KMS-11 (cell line): Measurements from ENCODE around the gene SLC6A18.
"Not testable (repeated sequence)": the region's sequence is repeated elsewhere in the genome, so short reads cannot be mapped to it uniquely, and the experiment has no call there.

ENCODE experiments used
- H2AFZ ChIP-seq: fragments of 200-600 bp; sonication (generic); 2 replicates; pipeline ENCODE4 v1.6.1; 2016; ENCODE audit warnings: antibody characterized with exemption, mixed run types, low read depth
- H3K27ac ChIP-seq: fragments of 200-600 bp; sonication (generic); 2 replicates; pipeline ENCODE4 v1.6.1; 2016; ENCODE audit warnings: mild to moderate bottlenecking, mixed run types
- H3K27me3 ChIP-seq: fragments of 200-600 bp; sonication (generic); 2 replicates; pipeline ENCODE4 v1.6.1; 2017; ENCODE audit warnings: mild to moderate bottlenecking, low read depth, mixed run types, moderate library complexity; ENCODE audit not compliant: insufficient read depth
- H3K36me3 ChIP-seq: fragments of 200-600 bp; sonication (generic); 2 replicates; pipeline ENCODE4 v1.6.1; 2017; ENCODE audit warnings: mild to moderate bottlenecking, mixed run types; ENCODE audit not compliant: insufficient read depth
- H3K4me1 ChIP-seq: fragments of 200-600 bp; sonication (generic); 2 replicates; pipeline ENCODE4 v1.6.1; 2016; ENCODE audit warnings: mild to moderate bottlenecking, low read depth, mixed run types; ENCODE audit not compliant: poor library complexity, severe bottlenecking
- H3K4me2 ChIP-seq: fragments of 200-600 bp; sonication (generic); 2 replicates; pipeline ENCODE4 v1.7.0; 2016; ENCODE audit warnings: mild to moderate bottlenecking, mixed run types
- H3K4me3 ChIP-seq: fragments of 200-600 bp; sonication (generic); IDR thresholded peaks from 2 replicates; pipeline ENCODE4 v1.6.1; 2017; ENCODE audit warnings: low read depth, low read length, mixed read lengths; ENCODE audit not compliant: insufficient read depth
- H3K79me2 ChIP-seq: fragments of 200-600 bp; sonication (generic); 2 replicates; pipeline ENCODE4 v1.6.1; 2016; ENCODE audit warnings: low read depth, mixed run types; ENCODE audit not compliant: insufficient read depth
- H3K9ac ChIP-seq: fragments of 200-600 bp; sonication (generic); 2 replicates; pipeline ENCODE4 v1.6.1; 2016; ENCODE audit warnings: mild to moderate bottlenecking, mixed run types
- H4K20me1 ChIP-seq: fragments of 200-600 bp; sonication (generic); 2 replicates; pipeline ENCODE4 v1.6.1; 2016; ENCODE audit warnings: mild to moderate bottlenecking, mixed run types; ENCODE audit not compliant: insufficient read depth
- TF ChIP-seq, protein P1 (sequence below): fragments of 200-600 bp; sonication (generic); conservative IDR thresholded peaks from 2 replicates; pipeline ENCODE4 v1.6.1; 2017; ENCODE audit warnings: low read depth, mild to moderate bottlenecking, antibody characterized with exemption, low read length, moderate library complexity, mixed read lengths

Gene SLC6A18

DNA sequence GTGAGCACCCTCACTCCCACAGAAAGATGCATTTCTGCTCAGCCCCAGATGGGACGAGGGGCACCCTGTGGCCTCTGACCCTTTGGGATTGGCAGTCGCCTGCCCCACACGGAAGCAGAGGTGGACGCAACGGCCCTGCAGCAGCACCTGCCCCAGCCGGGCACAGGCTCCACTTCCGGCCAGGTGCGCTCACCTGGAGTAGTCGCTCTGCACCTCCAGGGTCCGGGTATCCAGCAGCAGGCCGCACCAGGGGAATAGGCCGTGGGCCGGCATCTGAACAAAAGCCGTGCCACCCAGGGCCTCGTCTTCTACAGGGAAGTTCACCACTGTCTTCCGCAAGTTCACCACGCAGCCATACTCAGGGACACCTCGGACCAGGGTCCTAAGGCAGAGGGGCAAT is 39.0 kb downstream of the SLC6A18 start:
- H3K4me3 ChIP-seq = no peak overlapping the region
- H3K79me2 ChIP-seq = no peaks in the 10 kb centered on the region
- no peak overlapping the region for H3K9ac ChIP-seq
- no peak overlapping the region for H3K27ac ChIP-seq
- TF ChIP-seq, protein P1, sequence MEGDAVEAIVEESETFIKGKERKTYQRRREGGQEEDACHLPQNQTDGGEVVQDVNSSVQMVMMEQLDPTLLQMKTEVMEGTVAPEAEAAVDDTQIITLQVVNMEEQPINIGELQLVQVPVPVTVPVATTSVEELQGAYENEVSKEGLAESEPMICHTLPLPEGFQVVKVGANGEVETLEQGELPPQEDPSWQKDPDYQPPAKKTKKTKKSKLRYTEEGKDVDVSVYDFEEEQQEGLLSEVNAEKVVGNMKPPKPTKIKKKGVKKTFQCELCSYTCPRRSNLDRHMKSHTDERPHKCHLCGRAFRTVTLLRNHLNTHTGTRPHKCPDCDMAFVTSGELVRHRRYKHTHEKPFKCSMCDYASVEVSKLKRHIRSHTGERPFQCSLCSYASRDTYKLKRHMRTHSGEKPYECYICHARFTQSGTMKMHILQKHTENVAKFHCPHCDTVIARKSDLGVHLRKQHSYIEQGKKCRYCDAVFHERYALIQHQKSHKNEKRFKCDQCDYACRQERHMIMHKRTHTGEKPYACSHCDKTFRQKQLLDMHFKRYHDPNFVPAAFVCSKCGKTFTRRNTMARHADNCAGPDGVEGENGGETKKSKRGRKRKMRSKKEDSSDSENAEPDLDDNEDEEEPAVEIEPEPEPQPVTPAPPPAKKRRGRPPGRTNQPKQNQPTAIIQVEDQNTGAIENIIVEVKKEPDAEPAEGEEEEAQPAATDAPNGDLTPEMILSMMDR = no peak
- no peaks in the 10 kb centered on the region; the same call in 1 of the 2 replicates for H3K36me3 ChIP-seq
- no peaks in the 10 kb centered on the region for H3K27me3 ChIP-seq
- no peak overlapping the region for H2AFZ ChIP-seq
- H3K4me1 ChIP-seq = peaks cover 14% of the 10 kb centered on the region
- no peak overlapping the region for H3K4me2 ChIP-seq
- H4K20me1 ChIP-seq = no peaks in the 10 kb centered on the region

DNA sequence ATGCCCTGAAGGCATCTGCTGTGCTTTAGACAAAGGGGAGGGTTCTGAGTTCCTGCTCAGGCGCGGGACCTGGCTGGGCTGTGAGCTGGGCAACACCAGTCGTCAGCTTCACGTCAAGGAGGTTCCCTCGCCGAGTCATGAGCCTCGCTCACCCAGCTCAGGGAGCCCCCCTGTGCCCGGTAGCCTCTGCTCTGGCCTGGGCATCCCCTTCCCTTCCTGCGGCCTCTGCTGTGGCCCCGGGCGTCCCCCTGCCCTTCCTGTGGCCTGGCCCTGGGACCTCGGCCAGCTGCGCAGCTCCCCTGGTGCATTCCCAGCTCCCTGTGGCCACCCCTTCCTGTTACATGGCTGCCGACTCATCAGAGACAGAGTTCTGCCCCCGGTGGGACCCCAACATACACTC is 39.8 kb downstream of the SLC6A18 start:
- TF ChIP-seq, protein P1 = no peak
- H3K4me3 ChIP-seq = no peak overlapping the region
- H3K4me1 ChIP-seq = peaks cover 23% of the 10 kb centered on the region
- H3K36me3 ChIP-seq = no peaks in the 10 kb centered on the region; the same call in 1 of the 2 replicates
- H3K27me3 ChIP-seq = no peaks in the 10 kb centered on the region
- H4K20me1 ChIP-seq = no peaks in the 10 kb centered on the region
- no peak overlapping the region for H3K27ac ChIP-seq
- H3K79me2 ChIP-seq = no peaks in the 10 kb centered on the region
- no peak overlapping the region for H3K9ac ChIP-seq
- H2AFZ ChIP-seq = no peak overlapping the region
- H3K4me2 ChIP-seq = no peak overlapping the region

DNA sequence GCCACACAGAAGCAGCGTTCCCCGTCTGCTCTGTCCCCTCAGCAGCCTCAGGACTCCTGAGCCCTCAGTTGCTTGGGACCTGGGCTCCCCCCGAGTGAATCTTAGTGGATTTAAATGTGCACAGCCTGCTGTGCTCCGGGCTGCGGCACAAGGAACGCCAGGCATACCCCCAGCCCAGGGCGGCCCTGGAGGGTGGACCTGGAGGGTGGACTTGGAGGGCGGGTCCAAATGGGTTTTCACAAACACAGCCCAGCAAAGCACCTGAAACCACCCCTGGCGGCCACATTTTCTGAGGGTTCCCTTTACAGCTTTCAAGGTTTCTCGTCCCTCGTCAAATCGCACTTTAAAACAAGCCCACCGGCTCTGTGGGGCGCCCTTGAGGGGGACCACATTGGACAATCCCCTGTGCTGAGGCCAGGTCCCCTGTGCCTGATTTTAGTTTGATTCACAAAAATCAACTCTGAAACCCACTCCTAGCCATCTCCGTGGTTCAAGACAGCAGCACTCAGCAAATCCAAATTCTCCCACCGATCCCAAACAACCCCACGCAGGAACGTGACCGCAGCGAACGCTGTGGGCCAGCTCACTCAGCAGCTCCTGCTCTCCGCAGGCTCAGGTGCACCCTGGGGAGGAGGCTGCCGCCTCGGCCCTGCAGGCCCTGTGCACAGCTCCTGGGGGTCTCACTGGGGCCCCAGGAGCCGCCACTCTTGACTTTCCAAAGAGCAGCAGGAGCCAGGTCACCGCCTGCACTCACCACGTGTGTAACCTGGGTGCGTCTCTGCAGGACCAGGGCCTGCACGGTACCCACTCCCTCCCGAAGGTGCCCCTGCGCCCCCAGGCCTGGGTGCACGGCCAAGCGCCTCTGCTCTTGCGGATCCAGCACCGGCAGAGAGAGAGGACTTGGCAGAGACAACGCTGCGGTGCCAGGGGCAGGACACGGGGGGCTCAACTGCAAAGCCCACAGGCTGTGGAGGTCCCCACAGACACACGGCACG is 40.6 kb downstream of the SLC6A18 start:
- Histone ChIP-seq H3K27me3 (no peaks in the 10 kb centered on the region), H3K4me2 (no peak overlapping the region), H2AFZ (no peak overlapping the region), H3K27ac (no peak overlapping the region), H3K9ac (no peak overlapping the region), H3K79me2 (no peaks in the 10 kb centered on the region), H3K36me3 (no peaks in the 10 kb centered on the region; the same call in 1 of the 2 replicates), H3K4me1 (peaks cover 28% of the 10 kb centered on the region), H4K20me1 (no peaks in the 10 kb centered on the region), H3K4me3 (no peak overlapping the region)
- TF ChIP-seq, protein P1 = no peak

DNA sequence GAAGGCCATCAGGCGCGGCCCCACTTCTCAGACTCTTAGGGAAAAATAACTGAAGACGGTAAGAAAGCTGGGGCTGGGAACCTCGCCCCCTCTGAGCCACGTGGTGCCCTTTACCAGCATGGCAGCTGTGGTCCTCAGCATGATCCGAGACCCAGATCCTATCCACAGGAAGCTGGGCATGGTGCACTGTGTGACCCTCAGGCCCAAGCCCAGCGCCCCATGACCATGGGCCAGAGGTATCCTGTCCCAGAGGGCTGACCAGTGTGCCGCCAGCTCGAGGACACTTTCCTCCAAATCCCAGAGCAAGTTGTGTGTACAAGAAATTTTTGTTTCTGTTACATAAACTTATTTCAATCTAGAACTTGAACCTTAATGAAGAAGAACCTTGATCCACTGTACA is 41.6 kb downstream of the SLC6A18 start:
- H3K36me3 ChIP-seq = no peaks in the 10 kb centered on the region; the same call in 1 of the 2 replicates
- no peak overlapping the region for H3K27ac ChIP-seq
- no peak overlapping the region for H3K9ac ChIP-seq
- no peaks in the 10 kb centered on the region for H3K79me2 ChIP-seq
- H4K20me1 ChIP-seq = no peaks in the 10 kb centered on the region
- H2AFZ ChIP-seq = no peak overlapping the region
- TF ChIP-seq, protein P1 = no peak
- H3K4me2 ChIP-seq = no peak overlapping the region
- no peak overlapping the region for H3K4me3 ChIP-seq
- no peaks in the 10 kb centered on the region for H3K27me3 ChIP-seq
- H3K4me1 ChIP-seq = peaks cover 28% of the 10 kb centered on the region

DNA sequence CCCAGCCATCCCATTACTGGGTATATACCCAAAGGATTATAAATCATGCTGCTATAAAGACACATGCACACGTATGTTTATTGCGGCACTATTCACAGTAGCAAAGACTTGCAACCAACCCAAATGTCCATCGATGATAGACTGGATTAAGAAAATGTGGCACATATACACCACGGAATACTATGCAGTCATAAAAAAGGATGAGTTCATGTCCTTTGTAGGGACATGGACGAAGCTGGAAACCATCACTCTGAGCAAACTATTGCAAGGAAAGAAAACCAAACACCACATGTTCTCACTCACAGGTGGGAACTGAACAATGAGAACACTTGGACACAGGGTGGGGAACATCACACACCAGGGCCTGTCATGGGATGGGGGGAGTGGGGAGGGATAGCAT is 42.3 kb downstream of the SLC6A18 start:
- not testable (repeated sequence) for H3K79me2 ChIP-seq, H3K4me3 ChIP-seq, H3K9ac ChIP-seq, H3K27me3 ChIP-seq, H3K27ac ChIP-seq, H2AFZ ChIP-seq, H3K36me3 ChIP-seq, H3K4me2 ChIP-seq, H4K20me1 ChIP-seq
- H3K4me1 ChIP-seq = peaks cover 28% of the 10 kb centered on the region
